ENCODE data around the gene ELFN2.

DNA sequence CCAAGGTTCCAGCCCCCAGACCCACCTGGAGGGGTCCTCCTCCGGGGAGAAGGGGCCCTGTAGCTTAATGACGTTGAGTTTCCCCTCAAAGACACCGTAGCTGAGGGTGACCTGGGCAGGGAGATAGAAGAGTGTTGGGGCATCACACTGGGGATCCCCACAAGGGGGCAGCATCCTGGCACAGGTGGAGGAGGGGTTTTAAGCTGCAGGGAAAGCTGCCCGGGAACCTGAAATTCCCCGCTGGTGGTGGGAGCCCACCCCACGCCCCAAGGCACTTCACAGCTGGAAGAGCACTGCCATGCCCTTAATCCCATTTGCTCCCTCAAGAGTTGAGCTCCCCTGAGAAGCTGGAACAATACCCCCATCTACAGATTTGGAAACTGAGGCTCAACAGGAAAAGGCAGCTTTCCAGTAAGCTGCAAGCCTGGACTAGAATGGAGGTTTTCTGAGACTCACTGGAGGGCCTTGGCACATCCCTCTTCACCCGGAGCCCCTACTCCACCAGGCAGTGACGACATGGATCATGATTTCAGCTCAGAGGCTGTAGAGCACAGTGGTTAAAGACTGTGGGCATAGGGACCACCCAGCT lies 45.2 kb upstream of the ELFN2 start:
- TF ChIP-seq GABPA (IDR thresholded peaks at IDR 0.05 in 1 of 2, conservative IDR thresholded peaks at IDR 0.05 in 1 of 2) (no peak), RAD21 (IDR thresholded peaks at IDR 0.05) (peak in 1 of 2 donors; percentile 78), FOXA1 (IDR thresholded peaks at IDR 0.05) (no peak), FOXA2 (IDR thresholded peaks at IDR 0.05) (no peak), EGR1 (IDR thresholded peaks at IDR 0.05; ENCODE audit: low read depth in 2 of 2) (no peak), ATF3 (IDR thresholded peaks at IDR 0.05) (no peak), REST (IDR thresholded peaks at IDR 0.05) (no peak)
- TF ChIP-seq, protein P1, sequence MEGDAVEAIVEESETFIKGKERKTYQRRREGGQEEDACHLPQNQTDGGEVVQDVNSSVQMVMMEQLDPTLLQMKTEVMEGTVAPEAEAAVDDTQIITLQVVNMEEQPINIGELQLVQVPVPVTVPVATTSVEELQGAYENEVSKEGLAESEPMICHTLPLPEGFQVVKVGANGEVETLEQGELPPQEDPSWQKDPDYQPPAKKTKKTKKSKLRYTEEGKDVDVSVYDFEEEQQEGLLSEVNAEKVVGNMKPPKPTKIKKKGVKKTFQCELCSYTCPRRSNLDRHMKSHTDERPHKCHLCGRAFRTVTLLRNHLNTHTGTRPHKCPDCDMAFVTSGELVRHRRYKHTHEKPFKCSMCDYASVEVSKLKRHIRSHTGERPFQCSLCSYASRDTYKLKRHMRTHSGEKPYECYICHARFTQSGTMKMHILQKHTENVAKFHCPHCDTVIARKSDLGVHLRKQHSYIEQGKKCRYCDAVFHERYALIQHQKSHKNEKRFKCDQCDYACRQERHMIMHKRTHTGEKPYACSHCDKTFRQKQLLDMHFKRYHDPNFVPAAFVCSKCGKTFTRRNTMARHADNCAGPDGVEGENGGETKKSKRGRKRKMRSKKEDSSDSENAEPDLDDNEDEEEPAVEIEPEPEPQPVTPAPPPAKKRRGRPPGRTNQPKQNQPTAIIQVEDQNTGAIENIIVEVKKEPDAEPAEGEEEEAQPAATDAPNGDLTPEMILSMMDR (IDR thresholded peaks at IDR 0.05; ENCODE audit: low read depth, low read length, missing input control): peak; percentile 53

All from liver (tissue), 3 donors.